Cortex of kidney (tissue), 1 donor: ENCODE data around the gene SRD5A3.

Experiments
- DNase-seq: peaks from one replicate; lab custom pipeline; 2025; lab: John Stamatoyannopoulos, UW

SRD5A3 gene

GRCh38 chr4:55345980-55346850 is at the start of gene SRD5A3:
SRD5A3 (plus strand) TSS chr4:55346242; CDS start chr4:55346337, 95 bp downstream.
- DNase-seq = no peak

GRCh38 chr4:55297346-55297745 is 48.7 kb upstream of the SRD5A3 start:
- DNase-seq = no peak

DNA sequence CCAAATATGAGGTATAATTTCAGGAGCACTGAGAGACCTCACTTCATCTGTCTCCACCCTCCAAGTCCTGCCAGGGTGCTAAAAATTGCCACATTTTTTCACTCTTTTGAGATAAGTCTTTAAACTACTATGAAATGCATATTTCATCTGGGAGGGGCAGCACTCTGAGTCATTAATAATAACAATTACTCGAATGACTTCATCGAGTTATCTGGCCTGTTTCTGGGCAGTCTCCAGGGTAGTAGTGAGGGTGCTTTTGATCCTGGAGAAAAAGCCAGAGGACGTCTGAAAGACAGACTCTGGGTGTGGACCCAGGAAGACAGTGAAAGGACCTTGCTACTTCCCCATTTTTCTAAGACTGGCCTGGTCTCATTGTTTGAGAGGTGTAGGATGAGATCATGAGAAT is 42.3 kb upstream of the SRD5A3 start:
- DNase-seq = no peak

DNA sequence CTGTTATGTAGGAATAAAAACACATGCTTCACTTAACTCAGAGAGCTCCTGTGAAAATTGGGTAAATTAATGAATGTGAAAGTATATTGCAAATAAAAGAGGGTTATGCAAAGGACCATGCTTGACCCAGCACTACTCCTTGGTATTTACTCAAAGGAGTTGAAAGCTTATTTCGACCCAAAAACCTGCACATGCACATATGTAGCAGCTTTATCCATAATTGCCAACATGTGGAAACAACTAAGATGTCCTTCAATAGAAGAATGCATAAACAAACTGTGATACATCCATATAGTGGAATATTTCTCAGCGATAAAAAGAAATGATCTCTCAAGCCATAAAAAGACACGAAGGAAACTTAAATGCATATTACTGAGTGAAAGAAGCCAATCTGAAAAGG is 41.7 kb upstream of the SRD5A3 start:
- no peak for DNase-seq

DNA sequence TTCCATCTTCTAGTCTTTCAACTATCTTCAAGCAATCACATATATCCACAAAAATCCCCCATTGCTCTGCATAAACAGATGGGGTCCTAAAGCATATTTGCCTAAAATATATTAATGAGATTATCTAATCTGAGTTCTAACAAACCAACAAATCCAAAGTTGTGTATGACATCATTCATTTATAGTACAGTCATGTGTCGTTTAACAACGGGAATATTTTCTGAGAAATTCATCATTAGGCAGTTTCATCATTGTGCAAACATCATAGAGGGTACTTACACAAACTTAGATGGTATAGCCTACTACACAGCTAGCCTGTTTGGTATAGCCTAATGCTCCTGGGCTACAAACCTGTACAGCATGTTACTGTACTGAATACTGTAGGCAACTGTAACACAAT is 38.0 kb upstream of the SRD5A3 start:
- DNase-seq = no peak

DNA sequence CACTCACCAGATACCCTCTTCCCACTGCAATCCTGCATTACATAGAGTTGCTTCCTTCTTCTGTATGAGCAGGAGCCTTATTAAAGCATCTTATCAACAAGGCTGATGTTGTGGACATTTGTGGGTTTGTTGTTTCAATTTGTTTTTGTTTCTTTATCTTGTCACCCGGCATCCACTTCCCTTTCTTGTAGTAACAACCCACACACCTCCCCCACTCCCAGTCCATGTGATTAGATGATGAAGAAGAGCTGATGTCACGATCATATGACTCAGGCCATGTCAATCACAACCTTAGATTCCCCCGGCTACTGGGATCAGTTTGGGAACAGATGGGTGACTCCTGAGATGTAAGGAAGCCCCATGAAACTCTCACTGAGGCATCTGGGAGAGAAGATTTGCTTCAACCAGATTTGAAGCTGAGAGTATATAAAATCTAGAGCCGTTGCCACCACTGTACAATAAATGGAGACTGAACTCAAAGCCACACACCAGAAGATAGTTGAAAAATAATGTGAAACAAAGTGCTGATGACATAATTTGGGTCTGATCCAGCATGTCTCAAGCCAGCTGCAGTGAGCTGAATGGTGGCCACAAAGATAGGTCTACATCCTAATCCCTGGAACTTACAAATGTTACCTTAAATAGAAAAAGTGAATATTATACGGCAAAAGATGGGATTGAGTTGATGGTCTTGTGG is 34.1 kb upstream of the SRD5A3 start:
- DNase-seq = no peak

GRCh38 chr4:55312489-55313101 is 33.4 kb upstream of the SRD5A3 start:
- no peak for DNase-seq

- DNase-seq = no peak
Observed at GRCh38 chr4:55314141-55314820, 31.8 kb upstream of the SRD5A3 start.

DNA sequence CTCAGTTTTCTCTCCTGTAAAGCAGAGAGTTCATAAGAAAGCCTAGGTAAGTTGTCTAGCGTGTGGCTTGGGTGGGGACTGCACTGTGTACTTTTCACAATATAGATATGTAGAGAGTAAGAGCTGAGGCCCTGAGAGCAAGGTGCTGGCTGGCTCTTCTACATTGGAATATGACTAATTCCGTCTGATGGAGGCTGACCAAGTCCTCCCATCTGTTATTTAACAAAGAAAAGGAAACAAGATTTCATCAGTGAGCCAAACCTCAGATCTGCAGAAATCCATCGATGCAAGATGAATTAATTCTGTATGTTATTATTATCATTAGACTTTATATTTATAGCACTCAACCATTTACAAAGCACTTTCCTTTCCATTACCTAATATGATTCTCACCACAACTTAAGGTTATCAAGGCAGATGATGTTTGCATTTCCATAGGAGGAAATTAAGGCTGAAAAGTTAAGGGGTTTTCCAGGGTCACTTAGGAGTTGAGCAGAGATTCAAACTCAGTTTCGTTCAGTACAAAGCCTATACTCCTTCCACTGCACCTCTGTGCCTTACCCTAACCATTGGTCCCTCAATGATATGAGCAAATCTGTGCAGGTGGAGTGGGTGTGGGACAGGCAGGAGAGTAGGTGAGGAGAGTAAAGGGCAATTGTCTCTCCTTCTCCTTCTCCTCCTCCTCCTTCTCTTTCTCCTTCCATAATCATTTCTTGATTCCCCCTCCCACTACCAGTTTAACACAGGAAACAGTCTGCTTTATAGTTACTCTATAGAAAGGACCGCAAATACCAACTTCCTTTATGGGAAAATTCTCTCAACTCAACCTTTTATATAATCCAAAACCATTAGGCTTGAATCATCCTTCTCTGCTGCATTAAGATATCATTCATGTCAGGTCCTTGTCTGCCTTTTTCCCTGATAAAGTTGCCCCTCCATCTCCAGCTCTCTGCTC is 27.6 kb upstream of the SRD5A3 start:
- no peak for DNase-seq

- no peak for DNase-seq
Observed at GRCh38 chr4:55321707-55322264, 24.3 kb upstream of the SRD5A3 start.

DNA sequence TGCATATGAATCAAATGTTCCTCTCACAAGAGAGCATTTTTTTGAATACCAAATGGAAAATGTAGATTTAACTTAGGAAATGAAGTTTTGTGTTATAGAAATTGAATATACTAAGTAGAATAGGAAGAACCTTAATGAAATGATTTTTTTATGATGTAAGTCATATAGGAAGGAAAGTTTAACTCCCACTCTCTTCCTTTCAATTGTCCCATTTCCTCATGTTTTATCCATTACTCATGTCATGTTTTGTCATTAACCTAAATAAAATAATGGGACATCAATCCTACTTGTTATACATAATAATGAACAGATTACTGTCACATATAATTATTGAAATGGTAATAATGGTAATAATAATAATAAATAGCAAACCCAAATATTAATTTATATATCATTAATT is 22.7 kb upstream of the SRD5A3 start:
- DNase-seq = no peak

DNA sequence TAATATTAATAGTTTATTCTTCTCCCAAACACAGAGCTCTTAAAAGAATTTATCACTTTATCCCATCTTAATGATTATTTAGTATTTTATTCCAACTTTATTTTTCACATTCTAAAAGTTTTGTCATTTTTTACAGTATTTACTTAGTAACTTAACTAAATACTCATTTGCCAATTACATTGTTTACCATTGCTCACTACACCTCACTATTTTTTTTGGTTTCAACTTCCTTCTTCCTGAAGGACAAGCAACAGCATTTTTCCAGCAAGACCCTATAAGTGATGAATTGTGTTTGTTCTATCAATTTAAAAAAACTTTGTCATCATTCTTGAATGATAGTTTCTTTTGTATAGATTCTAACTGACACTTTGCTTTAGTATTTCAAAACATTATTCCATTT is 19.4 kb upstream of the SRD5A3 start:
- no peak for DNase-seq

- no peak for DNase-seq
Observed at GRCh38 chr4:55329012-55329411, 17.0 kb upstream of the SRD5A3 start.

- DNase-seq = no peak
Observed at GRCh38 chr4:55330241-55330640, 15.8 kb upstream of the SRD5A3 start.

DNA sequence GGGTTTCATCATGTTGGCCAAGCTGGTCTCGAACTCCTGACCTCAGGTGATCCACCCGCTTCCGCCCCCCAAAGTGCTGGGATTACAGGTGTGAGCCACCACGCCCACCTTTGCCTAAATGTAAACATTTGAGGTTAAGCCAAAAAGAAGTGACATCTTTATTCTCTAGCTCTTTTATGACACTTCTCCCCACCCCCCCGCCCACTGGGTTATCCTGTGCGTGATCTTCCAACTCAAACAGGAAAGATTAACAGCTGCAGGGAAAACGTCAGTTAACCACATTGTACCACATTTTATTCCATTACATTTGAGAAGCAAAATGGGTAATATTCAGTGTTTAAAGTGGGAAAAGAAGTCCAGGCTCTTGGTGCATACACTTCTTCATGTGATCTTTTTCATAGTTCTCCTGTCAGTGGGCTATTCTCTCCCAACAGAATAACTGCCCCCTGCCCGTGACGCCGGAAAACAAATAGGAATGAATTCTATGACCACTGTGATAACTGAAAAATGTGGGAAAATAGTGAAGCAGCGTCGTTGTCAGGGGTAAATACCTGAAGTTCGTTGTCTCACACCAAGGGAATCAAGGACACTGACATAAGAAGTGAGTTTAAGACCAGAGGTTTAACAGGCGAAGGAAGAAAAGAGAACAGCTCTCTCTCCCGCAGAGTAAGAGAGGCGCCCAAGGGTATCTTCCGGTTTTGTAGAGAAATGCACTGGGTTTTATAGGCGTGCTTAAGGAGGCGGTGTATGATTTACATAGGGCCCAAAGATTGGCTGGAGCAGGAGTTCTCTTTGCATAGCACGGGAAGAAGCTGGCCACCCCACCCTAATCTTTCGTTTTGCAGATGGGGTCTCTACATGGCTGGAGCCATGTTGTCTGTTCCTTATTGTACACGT is 9.7 kb upstream of the SRD5A3 start:
- no peak for DNase-seq

GRCh38 chr4:55337944-55338343 is 8.1 kb upstream of the SRD5A3 start:
- DNase-seq = no peak

DNA sequence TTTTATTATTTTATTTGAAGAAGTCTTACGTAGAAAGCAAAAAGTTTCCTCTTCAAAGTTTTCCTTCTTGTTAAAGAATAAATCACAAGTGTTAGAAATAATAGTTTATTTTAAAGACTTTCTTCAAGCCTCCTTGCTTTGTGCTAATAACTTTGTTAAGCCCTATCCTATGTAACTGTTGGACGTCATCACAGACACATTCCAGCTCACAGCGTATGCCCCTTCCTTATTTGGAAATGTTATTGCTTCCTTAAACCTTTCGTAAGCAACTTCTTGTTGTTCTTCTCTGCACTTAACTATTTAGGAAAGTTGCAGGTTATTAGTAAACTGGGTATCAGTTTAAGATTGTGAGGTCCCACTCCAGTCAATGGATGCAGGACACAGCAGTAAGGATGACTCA is 7.6 kb upstream of the SRD5A3 start:
- DNase-seq = no peak

DNA sequence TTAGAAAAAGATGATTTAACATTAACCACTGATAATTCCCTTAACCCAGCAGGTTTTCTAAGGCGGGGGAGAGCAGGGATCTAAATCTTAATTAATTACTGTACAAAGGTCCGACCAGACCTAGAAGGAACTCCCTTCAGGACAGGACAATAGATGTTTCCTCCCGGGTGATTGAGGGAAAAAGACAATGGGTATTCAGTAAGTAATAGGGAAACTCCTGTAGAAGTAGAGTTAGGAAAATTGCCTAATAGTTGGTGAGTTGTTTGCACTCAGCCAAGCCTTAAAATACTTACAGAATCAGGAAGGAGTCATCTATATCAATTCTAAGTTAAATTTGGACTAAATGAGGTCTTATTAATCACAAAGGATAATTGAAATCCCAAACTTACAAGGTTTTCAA is 5.8 kb upstream of the SRD5A3 start:
- DNase-seq = no peak

DNA sequence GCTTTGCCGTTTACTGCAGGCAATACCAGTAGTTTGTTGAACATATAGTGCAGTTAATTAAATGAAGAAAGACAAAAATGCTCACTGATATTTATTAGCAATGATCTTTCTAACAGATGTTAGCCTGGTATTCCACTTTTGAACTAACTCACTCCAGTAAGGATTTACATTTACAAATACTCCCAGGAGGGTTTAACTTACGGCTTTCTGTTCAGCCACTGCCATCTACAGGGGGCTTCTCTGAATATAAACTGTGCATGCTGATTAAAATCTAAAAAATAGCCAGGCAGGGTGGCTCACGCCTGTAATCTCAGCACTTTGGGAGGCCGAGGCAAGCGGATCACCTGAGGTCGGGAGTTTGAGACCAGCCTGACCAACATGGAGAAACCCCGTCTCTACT is 2.2 kb upstream of the SRD5A3 start:
- DNase-seq = no peak

DNA sequence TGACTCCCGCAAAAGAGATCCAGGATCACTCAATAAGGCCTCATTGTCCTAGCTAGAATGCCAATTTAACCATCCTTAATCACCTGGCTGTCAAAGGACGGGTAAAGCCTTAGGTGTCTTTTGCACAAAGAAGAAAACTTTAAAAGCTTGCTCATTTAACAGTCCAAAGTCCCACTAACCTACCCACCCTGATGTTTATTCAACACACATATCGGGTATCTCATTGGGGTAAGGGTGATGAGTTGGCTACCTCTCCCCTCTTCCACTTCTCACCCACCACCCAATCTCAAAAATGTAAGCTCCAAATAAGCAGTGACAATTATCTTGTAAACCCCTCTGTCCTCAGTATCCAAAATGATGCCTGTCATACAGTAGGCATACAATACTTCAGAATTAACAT is 988 bp upstream of the SRD5A3 start:
- DNase-seq = no peak
